Testis (tissue), 2 donors: ENCODE measurements around the gene ZXDA.

Source experiments
- CTCF ChIP-seq, 3 experiments: fragments of 450-650 bp in 2 of 3; fragments of 200-600 bp in 1 of 3; sonication (generic) in 1 of 3; IDR thresholded peaks; one replicate each; pipeline ENCODE4 v1.5.1; 2016 to 2019; ENCODE audit warnings: antibody characterized with exemption in 3 of 3, mild to moderate bottlenecking in 2 of 3, moderate library complexity in 1 of 3
- POLR2A ChIP-seq: fragments of 450-650 bp; IDR thresholded peaks from one replicate; pipeline ENCODE4 v1.6.1; 2017; ENCODE audit warnings: antibody characterized with exemption, mild to moderate bottlenecking, moderate library complexity

GRCh38 chrX:57925806-57926205 lies 15.5 kb upstream of the ZXDA start:
- no peak for TF ChIP-seq CTCF (IDR thresholded peaks at IDR 0.05)
- TF ChIP-seq POLR2A = no peak
